Liver (tissue), 9 donors: Measurements from ENCODE around the gene CELF2. TPM values are rescaled to one million over a fixed set of nuclear protein-coding genes. Genes with fewer than 3 reads are reported as not detected.

Experiments used
- DNase-seq: peaks from one replicate; pipeline ENCODE4 v3.0.0-alpha.2; 2017; ENCODE audit warnings: low spot score
- H3K27ac ChIP-seq, 2 donors: one replicate each; pipeline ENCODE4 v1.7.0; 2013; ENCODE audit warnings: inconsistent platforms in 2 of 2, low read length in 2 of 2, control low read depth in 1 of 2, low read depth in 1 of 2, mild to moderate bottlenecking in 1 of 2
- H3K27me3 ChIP-seq, 4 donors: one replicate each; pipeline versions ENCODE4 v1.6.1 to v1.7.0; 2013; ENCODE audit warnings: low read length in 3 of 4, inconsistent platforms in 1 of 4, mild to moderate bottlenecking in 1 of 4, moderate library complexity in 1 of 4; ENCODE audit not compliant: control insufficient read depth in 4 of 4, insufficient read depth in 4 of 4
- H3K36me3 ChIP-seq, 4 donors: one replicate each; pipeline versions ENCODE4 v1.6.1 to v1.7.0; 2013; ENCODE audit warnings: low read length in 3 of 4, mild to moderate bottlenecking in 3 of 4, low read depth in 1 of 4, moderate library complexity in 1 of 4; ENCODE audit not compliant: control insufficient read depth in 4 of 4, insufficient read depth in 3 of 4
- H3K4me1 ChIP-seq, 4 donors: one replicate each; pipeline versions ENCODE4 v1.6.1 to v1.7.0; 2013; ENCODE audit warnings: low read length in 3 of 4, mild to moderate bottlenecking in 3 of 4, moderate library complexity in 1 of 4; ENCODE audit not compliant: control insufficient read depth in 4 of 4, insufficient read depth in 4 of 4
- H3K4me3 ChIP-seq, 3 donors: one replicate each; pipeline versions ENCODE4 v1.6.1 to v1.7.0; 2013; ENCODE audit warnings: low read length in 3 of 3, control low read depth in 1 of 3, low read depth in 1 of 3, mild to moderate bottlenecking in 1 of 3
- H3K9ac ChIP-seq, 2 donors: one replicate each; pipeline ENCODE4 v1.7.0; 2013; ENCODE audit warnings: low read length in 2 of 2, mild to moderate bottlenecking in 2 of 2, moderate library complexity in 2 of 2, control low read depth in 1 of 2, low read depth in 1 of 2
- H3K9me3 ChIP-seq, 4 donors: one replicate each; pipeline versions ENCODE4 v1.6.1 to v1.7.0; 2013; ENCODE audit warnings: low read length in 3 of 4; ENCODE audit not compliant: control insufficient read depth in 4 of 4
- ATF3 ChIP-seq: IDR thresholded peaks from 2 replicates; pipeline ENCODE4 v1.6.1; 2016; ENCODE audit warnings: antibody characterized with exemption
- CTCF ChIP-seq: fragments of 150-350 bp; IDR thresholded peaks from 2 replicates; pipeline ENCODE4 v1.5.1; 2017; ENCODE audit warnings: improper control_type of control experiment, low read depth, low read length; ENCODE audit not compliant: missing input control
- EGR1 ChIP-seq, 2 donors: IDR thresholded peaks; 2 replicates each; pipeline ENCODE4 v1.6.1; 2016 to 2018; ENCODE audit warnings: antibody characterized with exemption in 2 of 2, low read depth in 2 of 2
- FOXA1 ChIP-seq: IDR thresholded peaks from 2 replicates; pipeline ENCODE4 v1.6.1; 2016; ENCODE audit warnings: antibody characterized with exemption
- FOXA2 ChIP-seq: IDR thresholded peaks from 2 replicates; pipeline ENCODE4 v1.6.1; 2016; ENCODE audit warnings: antibody characterized with exemption
- GABPA ChIP-seq, 2 donors: IDR thresholded peaks in 1 of 2; conservative IDR thresholded peaks in 1 of 2; 2 replicates each; pipeline ENCODE4 v1.6.1; 2016; ENCODE audit warnings: antibody characterized with exemption in 2 of 2, mild to moderate bottlenecking in 1 of 2, moderate library complexity in 1 of 2
- HNF4G ChIP-seq: IDR thresholded peaks from 2 replicates; pipeline ENCODE4 v1.6.1; 2016; ENCODE audit warnings: antibody characterized with exemption
- JUND ChIP-seq, 2 donors: IDR thresholded peaks; 2 replicates each; pipeline ENCODE4 v1.6.1; 2016; ENCODE audit warnings: antibody characterized with exemption in 2 of 2
- MAX ChIP-seq: IDR thresholded peaks from 2 replicates; pipeline ENCODE4 v1.6.1; 2016; ENCODE audit warnings: antibody characterized with exemption
- NR2F2 ChIP-seq: IDR thresholded peaks from 2 replicates; pipeline ENCODE4 v1.6.1; 2016; ENCODE audit warnings: antibody characterized with exemption
- RAD21 ChIP-seq, 2 donors: IDR thresholded peaks; 2 replicates each; pipeline ENCODE4 v1.6.1; 2016; ENCODE audit warnings: antibody characterized with exemption in 2 of 2, mild to moderate bottlenecking in 2 of 2
- REST ChIP-seq: IDR thresholded peaks from 2 replicates; pipeline ENCODE4 v1.6.1; 2016; ENCODE audit warnings: antibody characterized with exemption, mild to moderate bottlenecking
- RXRA ChIP-seq, 2 donors: IDR thresholded peaks; 2 replicates each; pipeline ENCODE4 v1.6.1; 2017 to 2018; ENCODE audit warnings: antibody characterized with exemption in 2 of 2, mild to moderate bottlenecking in 1 of 2
- SP1 ChIP-seq: IDR thresholded peaks from 2 replicates; pipeline ENCODE4 v1.6.1; 2018; ENCODE audit warnings: antibody characterized with exemption, mild to moderate bottlenecking
- TAF1 ChIP-seq: conservative IDR thresholded peaks from 2 replicates; pipeline ENCODE4 v1.6.1; 2016; ENCODE audit warnings: antibody characterized with exemption, mild to moderate bottlenecking
- YY1 ChIP-seq: IDR thresholded peaks from 2 replicates; pipeline ENCODE4 v1.6.1; 2016; ENCODE audit warnings: antibody characterized with exemption, mild to moderate bottlenecking
- WGBS: extraction: QIAGEN DNeasy Blood & Tissue Kit; methylation state at CpG from one replicate; pipeline ENCODE4 v1.1.7; 2013; 5-methylcytosine and 5-hydroxymethylcytosine counted together
- polyA plus RNA-seq, 2 donors: library from polyadenylated mRNA; stranded (reverse) in 1 of 2; unstranded in 1 of 2; fragments of 200-250 nt in 1 of 2; fragments of >200 nt in 1 of 2; fragmentation: Nextera tagmentation in 1 of 2; extraction: Ambion mirVana in 1 of 2; gene quantifications; one replicate each; pipeline versions ENCODE4 v1.2.1 to v1.2.3, GENCODE V29; 2013 to 2015
- total RNA-seq, 2 donors: library from RNA; depleted of rRNA; stranded (reverse); fragments of >200 nt; gene quantifications; one replicate each; pipeline ENCODE4 v1.2.3, GENCODE V29; 2014
- donor health status: healthy.
- donor health status: healthy.
- donor health status: healthy.
- donor health status: healthy.
- donor health status: healthy.

CELF2 gene
- total and polyA plus RNA-seq, 4 donors, result 1.4 to 8.5 (median 5.6) TPM

GRCh38 chr10:11018432-11018841 lies 765 bp downstream of the CELF2 start:
- H3K4me1 ChIP-seq, result peaks cover 0 to 11% (median 8%) of the 10 kb centered on the region in 4 donors
- no peak overlapping the region for H3K9ac ChIP-seq
- H3K9me3 ChIP-seq, result peaks cover 0 to 3% (median 0%) of the 10 kb centered on the region in 4 donors
- no peak for TF ChIP-seq EGR1 (IDR thresholded peaks at IDR 0.05; ENCODE audit: low read depth in 2 of 2)
- TF ChIP-seq HNF4G, result no peak
- TF ChIP-seq FOXA2, result no peak
- no peak for TF ChIP-seq FOXA1
- TF ChIP-seq YY1, result no peak
- TF ChIP-seq NR2F2, result no peak
- H3K27ac ChIP-seq, result no peak overlapping the region
- WGBS, result 3% methylated on average over 57 of the region's 57 CpGs
- H3K27me3 ChIP-seq, result peaks cover 4 to 27% (median 9%) of the 10 kb centered on the region in 4 donors
- no peak for DNase-seq
- H3K4me3 ChIP-seq, result peak overlapping the region in 1 of 3 donors; percentile 61
- no peaks in the 10 kb centered on the region for H3K36me3 ChIP-seq

GRCh38 chr10:11018855-11019631 lies 1.4 kb downstream of the CELF2 start:
- H3K4me3 ChIP-seq, result peak overlapping the region in 1 of 3 donors; percentile 61
- no peaks in the 10 kb centered on the region for H3K36me3 ChIP-seq
- DNase-seq, result no peak
- peaks cover 4 to 27% (median 9%) of the 10 kb centered on the region in 4 donors for H3K27me3 ChIP-seq
- WGBS, result 27% methylated on average over 11 of the region's 11 CpGs
- no peak overlapping the region for H3K9ac ChIP-seq
- TF ChIP-seq RXRA (IDR thresholded peaks at IDR 0.05), result no peak
- no peak for TF ChIP-seq FOXA2
- no peak for TF ChIP-seq CTCF
- no peak for TF ChIP-seq HNF4G
- TF ChIP-seq RAD21 (IDR thresholded peaks at IDR 0.05), result no peak
- no peak for TF ChIP-seq MAX
- no peak for TF ChIP-seq GABPA (IDR thresholded peaks at IDR 0.05 in 1 of 2, conservative IDR thresholded peaks at IDR 0.05 in 1 of 2)
- no peak for TF ChIP-seq FOXA1
- peaks cover 0 to 11% (median 8%) of the 10 kb centered on the region in 4 donors for H3K4me1 ChIP-seq
- H3K27ac ChIP-seq, result no peak overlapping the region
- peaks cover 0 to 3% (median 0%) of the 10 kb centered on the region in 4 donors for H3K9me3 ChIP-seq

- no peak for DNase-seq
- Histone ChIP-seq H3K9me3 (peaks cover 0 to 3% (median 0%) of the 10 kb centered on the region in 4 donors), H3K4me3 (no peak overlapping the region)
Measured at GRCh38 chr10:11019724-11020547, 2.3 kb downstream of the CELF2 start.

More at GRCh38 chr10:11019724-11020547, 2.3 kb downstream of the CELF2 start:
- H3K27me3 ChIP-seq, result peaks cover 3 to 21% (median 9%) of the 10 kb centered on the region in 4 donors
- H3K9ac ChIP-seq, result no peak overlapping the region
- H3K4me1 ChIP-seq, result peaks cover 0 to 11% (median 8%) of the 10 kb centered on the region in 4 donors
- TF ChIP-seq GABPA (IDR thresholded peaks at IDR 0.05 in 1 of 2, conservative IDR thresholded peaks at IDR 0.05 in 1 of 2) (no peak), REST (no peak), YY1 (no peak), RAD21 (IDR thresholded peaks at IDR 0.05) (no peak), NR2F2 (no peak), JUND (IDR thresholded peaks at IDR 0.05) (no peak), ATF3 (no peak), TAF1 (no peak), FOXA2 (no peak), HNF4G (no peak), RXRA (IDR thresholded peaks at IDR 0.05) (no peak), EGR1 (IDR thresholded peaks at IDR 0.05; ENCODE audit: low read depth in 2 of 2) (no peak), SP1 (no peak)
- no peak overlapping the region for H3K27ac ChIP-seq
- H3K36me3 ChIP-seq, result no peaks in the 10 kb centered on the region
- WGBS, result 70% methylated on average over 11 of the region's 11 CpGs
